K562 (cell line): Measurements from ENCODE around the gene TRAPPC1. TPM values are rescaled to one million over a fixed set of nuclear protein-coding genes. Genes with fewer than 3 reads are reported as not detected.

Experiments
- CHD7 ChIP-seq: fragments of 200-600 bp; sonication (generic); IDR thresholded peaks from one replicate; pipeline ENCODE4 v1.6.1; 2012; ENCODE audit warnings: mild to moderate bottlenecking, low read depth, low read length, inconsistent platforms
- CREB5 ChIP-seq: fragments of 250-450 bp; sonication (Bioruptor Pico); IDR thresholded peaks from 2 replicates; pipeline ENCODE4 v1.5.0; 2020; ENCODE audit warnings: mild to moderate bottlenecking
- E2F5 ChIP-seq: sonication (generic); formaldehyde crosslinking; IDR thresholded peaks from 2 replicates; pipeline ENCODE4 v1.8.0; 2022; ENCODE audit warnings: mild to moderate bottlenecking, missing genetic modification reagents
- FOS ChIP-seq: IDR thresholded peaks from 3 replicates; pipeline ENCODE4 v1.6.1; 2011; ENCODE audit not compliant: insufficient read length; ENCODE audit errors: extremely low read depth
- HMGN3 ChIP-seq: IDR thresholded peaks from 2 replicates; pipeline ENCODE4 v1.6.1; 2011; ENCODE audit warnings: borderline replicate concordance, low read depth, mild to moderate bottlenecking, mixed read lengths, low read length; ENCODE audit not compliant: insufficient read length; ENCODE audit errors: extremely low read depth
- HNRNPUL1 ChIP-seq: fragments of 200-400 bp; formaldehyde crosslinking; IDR thresholded peaks from 2 replicates; pipeline ENCODE4 v1.6.1; 2017; ENCODE audit warnings: low read length
- MBD2 ChIP-seq: sonication (generic); IDR thresholded peaks from 2 replicates; pipeline ENCODE4 v1.6.1; 2016; ENCODE audit warnings: low read depth, borderline replicate concordance
- NCOA1 ChIP-seq: fragments of 450-650 bp; IDR thresholded peaks from 2 replicates; pipeline ENCODE4 v1.6.1; 2016; ENCODE audit warnings: low read depth
- SREBF2 ChIP-seq: sonication (generic); formaldehyde crosslinking; IDR thresholded peaks from 2 replicates; pipeline ENCODE4 v1.4.0; 2020; ENCODE audit warnings: mild to moderate bottlenecking, missing genetic modification reagents
- SRSF7 ChIP-seq: fragments of 200-400 bp; formaldehyde crosslinking; optimal IDR thresholded peaks from 2 replicates; pipeline ENCODE3; 2017; ENCODE audit warnings: mild to moderate bottlenecking, low read depth, low read length
- STAT5B ChIP-seq: fragments of 250-450 bp; sonication (Bioruptor Pico); IDR thresholded peaks from 2 replicates; pipeline ENCODE4 v1.8.0; 2021; ENCODE audit warnings: mild to moderate bottlenecking, inconsistent platforms
- ZNF785 ChIP-seq: fragments of 250-450 bp; sonication (Bioruptor Pico); IDR thresholded peaks from 2 replicates; pipeline ENCODE4 v1.4.0; 2020; ENCODE audit warnings: mild to moderate bottlenecking
- ZZZ3 ChIP-seq: fragments of 450-650 bp; IDR thresholded peaks from 2 replicates; pipeline ENCODE4 v1.6.1; 2016; ENCODE audit warnings: antibody characterized with exemption, mild to moderate bottlenecking, moderate library complexity
- polyA plus RNA-seq, 8 experiments: library from polyadenylated mRNA; depleted of rRNA in 4 of 8; stranded (reverse) in 5 of 8; unstranded in 3 of 8; fragments of >200 nt; fragmentation: Nextera tagmentation in 2 of 8; fragmentation: Illumina TruSeq in 1 of 8; extraction: Ambion mirVana in 2 of 8; extraction: Trizol in 1 of 8; gene quantifications; 2 replicates each; pipeline versions ENCODE4 v1.2.1 to v1.2.3, GENCODE V29; 2011 to 2014; ENCODE audit warnings: inconsistent platforms in 1 of 8, missing spikeins in 1 of 8
- total RNA-seq, 7 experiments: library from RNA; depleted of rRNA in 6 of 7; stranded (reverse); fragments of >200 nt in 6 of 7; fragmentation: Illumina TruSeq in 2 of 7; extraction: Trizol in 2 of 7; gene quantifications; 2 replicates each; pipeline versions ENCODE4 v1.2.1 to v1.2.3, GENCODE V29; 2011 to 2021; ENCODE audit warnings: low replicate concordance in 1 of 7
- TF ChIP-seq, protein P1 (sequence below): conservative IDR thresholded peaks from 2 replicates; pipeline ENCODE4 v1.6.1; 2011; ENCODE audit warnings: low read depth, mild to moderate bottlenecking, low read length; ENCODE audit not compliant: control insufficient read depth

TRAPPC1 gene
- total and polyA plus RNA-seq, 9 of the 15 experiments (the other 6 are each of a cell fraction or from before 2014, with no cell fraction given): 11.7 to 82.8 (median 36.2) TPM

GRCh38 chr17:7915179-7915610, 16.6 kb downstream of the TRAPPC1 start (continued):
- no peak for TF ChIP-seq CREB5 (CRISPR knock-in tag)
- 0 out of 2 replicates have a peak, but pooled peaks have one; percentile 14 for TF ChIP-seq E2F5 (CRISPR knock-in tag)
- TF ChIP-seq HMGN3: no peak
- TF ChIP-seq ZNF785 (CRISPR knock-in tag): no peak
- TF ChIP-seq FOS: no peak
- TF ChIP-seq, protein P1, sequence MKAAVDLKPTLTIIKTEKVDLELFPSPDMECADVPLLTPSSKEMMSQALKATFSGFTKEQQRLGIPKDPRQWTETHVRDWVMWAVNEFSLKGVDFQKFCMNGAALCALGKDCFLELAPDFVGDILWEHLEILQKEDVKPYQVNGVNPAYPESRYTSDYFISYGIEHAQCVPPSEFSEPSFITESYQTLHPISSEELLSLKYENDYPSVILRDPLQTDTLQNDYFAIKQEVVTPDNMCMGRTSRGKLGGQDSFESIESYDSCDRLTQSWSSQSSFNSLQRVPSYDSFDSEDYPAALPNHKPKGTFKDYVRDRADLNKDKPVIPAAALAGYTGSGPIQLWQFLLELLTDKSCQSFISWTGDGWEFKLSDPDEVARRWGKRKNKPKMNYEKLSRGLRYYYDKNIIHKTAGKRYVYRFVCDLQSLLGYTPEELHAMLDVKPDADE: 0 out of 2 replicates have a peak, but pooled peaks have one; percentile 30
- TF ChIP-seq STAT5B (CRISPR knock-in tag): no peak
- TF ChIP-seq HNRNPUL1: no peak
- TF ChIP-seq MBD2: no peak
- TF ChIP-seq NCOA1: no peak
- no peak for TF ChIP-seq CHD7
- TF ChIP-seq SRSF7: no peak
- no peak for TF ChIP-seq SREBF2 (CRISPR knock-in tag)
- TF ChIP-seq ZZZ3: no peak
